Measurements from ENCODE around the gene CTNNA3.

CTNNA3 gene

DNA sequence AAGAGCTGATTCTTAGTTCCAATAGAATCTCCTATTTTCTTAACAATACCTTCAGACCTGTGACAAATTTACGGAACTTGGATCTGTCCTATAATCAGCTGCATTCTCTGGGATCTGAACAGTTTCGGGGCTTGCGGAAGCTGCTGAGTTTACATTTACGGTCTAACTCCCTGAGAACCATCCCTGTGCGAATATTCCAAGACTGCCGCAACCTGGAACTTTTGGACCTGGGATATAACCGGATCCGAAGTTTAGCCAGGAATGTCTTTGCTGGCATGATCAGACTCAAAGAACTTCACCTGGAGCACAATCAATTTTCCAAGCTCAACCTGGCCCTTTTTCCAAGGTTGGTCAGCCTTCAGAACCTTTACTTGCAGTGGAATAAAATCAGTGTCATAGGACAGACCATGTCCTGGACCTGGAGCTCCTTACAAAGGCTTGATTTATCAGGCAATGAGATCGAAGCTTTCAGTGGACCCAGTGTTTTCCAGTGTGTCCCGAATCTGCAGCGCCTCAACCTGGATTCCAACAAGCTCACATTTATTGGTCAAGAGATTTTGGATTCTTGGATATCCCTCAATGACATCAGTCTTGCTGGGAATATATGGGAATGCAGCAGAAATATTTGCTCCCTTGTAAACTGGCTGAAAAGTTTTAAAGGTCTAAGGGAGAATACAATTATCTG lies 768.6 kb downstream of the CTNNA3 start:
- no peak for DNase-seq

DNA sequence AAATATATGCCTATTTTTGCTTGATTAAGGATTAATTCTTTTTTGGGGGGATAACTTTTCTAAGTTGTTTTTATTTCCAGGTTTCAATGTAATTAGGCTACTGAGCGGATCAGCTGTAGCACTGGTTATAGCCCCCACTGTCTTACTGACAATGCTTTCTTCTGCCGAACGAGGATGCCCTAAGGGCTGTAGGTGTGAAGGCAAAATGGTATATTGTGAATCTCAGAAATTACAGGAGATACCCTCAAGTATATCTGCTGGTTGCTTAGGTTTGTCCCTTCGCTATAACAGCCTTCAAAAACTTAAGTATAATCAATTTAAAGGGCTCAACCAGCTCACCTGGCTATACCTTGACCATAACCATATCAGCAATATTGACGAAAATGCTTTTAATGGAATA lies 769.2 kb downstream of the CTNNA3 start:
- no peak for DNase-seq

DNA sequence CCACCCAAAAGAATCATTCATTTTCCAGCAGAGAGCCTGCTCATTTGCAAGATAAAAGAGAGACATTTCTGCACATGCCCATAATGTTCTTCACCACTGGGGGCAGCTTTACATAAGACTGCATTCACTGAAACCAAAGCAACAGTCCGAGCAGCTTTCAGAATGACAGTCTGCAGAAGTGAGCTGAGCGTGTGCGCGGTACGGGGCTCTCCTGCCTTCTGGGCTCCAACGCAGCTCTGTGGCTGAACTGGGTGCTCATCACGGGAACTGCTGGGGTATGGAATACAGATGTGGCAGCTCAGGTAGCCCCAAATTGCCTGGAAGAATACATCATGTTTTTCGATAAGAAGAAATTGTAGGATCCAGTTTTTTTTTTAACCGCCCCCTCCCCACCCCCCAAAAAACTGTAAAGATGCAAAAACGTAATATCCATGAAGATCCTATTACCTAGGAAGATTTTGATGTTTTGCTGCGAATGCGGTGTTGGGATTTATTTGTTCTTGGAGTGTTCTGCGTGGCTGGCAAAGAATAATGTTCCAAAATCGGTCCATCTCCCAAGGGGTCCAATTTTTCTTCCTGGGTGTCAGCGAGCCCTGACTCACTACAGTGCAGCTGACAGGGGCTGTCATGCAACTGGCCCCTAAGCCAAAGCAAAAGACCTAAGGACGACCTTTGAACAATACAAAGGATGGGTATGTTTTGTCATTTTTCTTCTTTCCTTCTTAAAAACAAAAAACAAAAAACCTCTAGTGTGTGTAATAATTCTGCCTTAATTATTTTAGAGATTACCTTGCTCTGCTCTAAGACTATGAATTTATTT lies 769.9 kb downstream of the CTNNA3 start, which contains the start of gene LRRTM3:
Gene LRRTM3 (plus strand): TSS at position 141 of the 820 bp plus-strand sequence.
- DNase-seq, result no peak

DNA sequence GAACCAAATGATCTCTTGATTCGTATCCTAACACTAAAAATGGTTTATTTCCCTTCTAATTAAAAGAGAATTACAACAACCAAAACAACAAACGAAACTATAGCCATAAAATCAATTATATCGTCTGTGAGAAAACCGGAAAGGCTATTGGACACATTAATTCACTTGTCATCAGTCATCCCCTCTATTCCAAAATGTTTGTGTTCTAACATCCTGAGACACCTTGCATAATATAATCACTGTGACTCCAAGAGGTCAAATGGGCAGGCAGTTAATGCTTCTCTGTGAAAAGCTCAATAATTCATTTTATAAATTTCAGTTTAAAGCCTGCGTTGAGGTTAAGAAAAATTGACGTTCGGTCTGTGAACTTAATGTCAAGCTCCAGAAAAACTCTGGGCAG lies 770.6 kb downstream of the CTNNA3 start:
- no peak for DNase-seq

DNA sequence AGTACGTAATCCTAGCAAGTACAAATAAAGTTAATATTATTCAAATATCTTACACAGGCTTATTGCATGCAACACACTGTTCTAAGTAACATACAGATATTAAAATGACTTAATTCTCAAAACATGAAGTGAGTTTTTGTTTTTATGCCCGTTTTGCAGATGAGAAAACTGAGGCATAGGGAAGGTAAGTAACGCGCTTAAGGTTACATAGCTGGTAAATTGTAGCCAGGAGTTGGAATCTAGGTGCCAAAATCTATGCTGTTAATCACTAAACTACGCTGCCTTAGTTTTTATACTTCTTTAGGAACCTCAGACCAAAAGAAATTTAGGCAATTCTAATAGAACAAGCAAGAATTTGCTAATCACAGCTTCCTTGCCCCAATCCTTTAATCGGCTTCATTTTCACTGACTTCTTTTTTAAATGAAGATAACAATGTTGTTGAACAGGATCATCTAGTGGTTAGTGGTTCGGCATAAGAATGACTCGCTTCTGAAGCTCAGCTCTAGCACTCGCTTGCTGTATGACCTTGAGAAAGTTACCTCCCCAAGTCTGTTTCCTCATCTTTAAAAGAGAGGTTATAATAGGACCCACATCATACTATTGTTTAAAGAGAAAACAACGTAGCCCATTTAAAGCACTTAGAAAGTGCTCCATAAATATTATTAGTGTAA lies 771.2 kb downstream of the CTNNA3 start:
- DNase-seq, result no peak

DNA sequence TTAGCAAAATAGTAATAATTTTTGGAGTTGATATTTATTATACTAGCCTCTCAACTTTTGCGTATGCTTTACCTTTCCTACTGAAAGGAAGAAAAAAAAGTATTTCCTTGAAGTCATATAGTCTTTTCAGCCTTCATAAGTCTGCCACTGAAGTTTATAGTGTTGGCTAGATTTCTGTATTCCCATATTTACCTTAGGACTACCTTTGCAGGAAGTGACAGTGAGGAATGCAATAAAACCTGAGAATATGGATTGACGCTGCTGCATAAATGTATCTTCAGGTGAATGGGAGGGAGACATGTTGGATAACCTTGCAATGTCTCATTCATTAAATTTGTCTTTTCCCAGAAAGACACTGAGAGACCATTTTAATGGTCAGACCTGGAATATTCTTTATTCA lies 776.7 kb downstream of the CTNNA3 start:
- DNase-seq, result no peak

DNA sequence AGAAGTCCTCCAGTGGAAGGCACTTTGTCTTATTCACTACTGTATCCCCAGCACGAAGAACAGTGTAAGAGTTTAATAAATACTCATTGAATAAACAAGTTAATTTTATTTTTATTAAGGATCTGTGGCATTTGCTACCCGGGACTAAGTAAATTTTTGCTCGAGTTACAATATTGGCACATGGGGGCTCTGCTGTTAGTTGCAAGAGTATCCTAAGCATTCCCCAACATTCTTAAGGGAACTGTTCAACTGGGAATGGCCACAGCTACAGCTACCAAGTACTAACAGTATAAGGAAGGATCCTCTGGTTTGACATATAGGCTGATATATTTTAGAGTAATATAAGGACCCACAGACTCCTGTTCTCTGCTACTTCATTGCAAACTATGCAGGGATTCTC lies 778.9 kb downstream of the CTNNA3 start:
- no peak for DNase-seq

DNA sequence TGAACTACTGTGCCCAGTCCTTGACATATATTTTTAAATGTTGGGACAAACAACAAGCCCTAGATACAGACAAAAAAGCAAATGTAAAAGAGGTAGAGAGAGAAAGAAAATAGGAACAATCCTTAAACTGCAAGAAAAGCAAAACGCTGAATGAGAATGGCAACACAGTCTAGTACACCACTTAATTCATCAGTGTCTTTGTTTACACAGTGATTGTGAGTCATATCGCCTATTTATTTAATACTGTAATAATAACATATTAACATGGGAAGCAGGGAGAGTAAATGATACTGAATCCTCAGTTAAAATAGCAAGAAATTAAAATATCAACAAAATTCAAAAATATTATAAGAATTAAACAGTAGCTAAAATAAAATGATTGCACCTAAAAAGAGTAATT lies 780.0 kb downstream of the CTNNA3 start:
- no peak for DNase-seq

DNA sequence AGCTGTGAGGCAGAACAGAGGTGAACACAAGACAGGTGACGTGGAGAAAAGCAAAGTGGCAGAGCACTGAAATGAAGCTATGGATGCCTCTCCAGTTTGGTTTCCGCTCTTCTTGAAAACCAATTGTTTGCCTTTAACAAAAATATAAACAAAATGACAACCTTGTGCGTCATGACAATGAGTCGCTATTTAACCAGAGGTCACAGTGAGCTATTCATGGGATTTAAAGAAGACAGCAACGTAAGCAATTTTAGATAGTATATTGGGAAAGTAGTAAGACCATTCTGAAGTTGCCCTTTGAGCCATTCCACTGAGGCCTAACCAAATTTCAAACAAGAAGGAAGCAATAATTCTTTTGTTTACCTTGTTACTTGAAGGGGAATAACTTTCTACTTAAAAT lies 785.3 kb downstream of the CTNNA3 start:
- no peak for DNase-seq

DNA sequence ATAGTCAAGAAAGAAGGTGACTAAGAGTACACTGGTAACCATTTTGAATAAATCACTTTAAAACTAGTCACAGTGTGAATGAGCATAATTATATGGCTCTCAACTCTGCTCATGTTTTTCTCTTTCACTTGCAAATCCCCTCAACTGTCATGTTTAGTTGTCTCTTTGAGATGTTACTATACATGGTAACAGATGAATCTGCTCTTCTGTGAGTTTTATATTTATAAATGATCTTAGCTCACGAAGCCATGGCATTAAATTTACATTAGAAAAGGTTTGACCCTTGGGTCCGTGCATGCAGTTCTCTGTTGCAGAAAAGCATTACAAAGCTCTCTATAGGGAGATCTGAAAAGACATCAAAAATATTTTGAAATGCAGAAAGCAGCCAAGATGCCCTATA lies 803.1 kb downstream of the CTNNA3 start:
- no peak for DNase-seq

DNA sequence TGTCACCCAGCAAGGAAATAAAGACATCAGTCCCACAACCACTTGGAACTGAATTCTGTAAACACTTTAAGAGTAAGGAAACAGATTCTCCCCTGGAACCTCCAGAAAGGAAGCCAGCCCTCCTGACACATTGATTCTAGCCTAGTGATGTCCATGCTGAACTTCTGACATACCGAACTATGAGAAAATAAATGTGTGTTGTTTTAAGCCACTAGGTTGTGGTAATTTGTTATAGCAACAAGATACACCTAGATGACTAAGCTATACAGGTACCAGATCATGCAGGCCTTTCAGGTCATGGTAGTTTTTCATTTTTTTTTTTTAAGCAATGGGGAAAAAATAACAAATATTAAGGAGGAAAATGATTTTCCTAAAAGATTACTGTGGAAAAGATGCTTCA lies 807.8 kb downstream of the CTNNA3 start:
- no peak for DNase-seq

DNA sequence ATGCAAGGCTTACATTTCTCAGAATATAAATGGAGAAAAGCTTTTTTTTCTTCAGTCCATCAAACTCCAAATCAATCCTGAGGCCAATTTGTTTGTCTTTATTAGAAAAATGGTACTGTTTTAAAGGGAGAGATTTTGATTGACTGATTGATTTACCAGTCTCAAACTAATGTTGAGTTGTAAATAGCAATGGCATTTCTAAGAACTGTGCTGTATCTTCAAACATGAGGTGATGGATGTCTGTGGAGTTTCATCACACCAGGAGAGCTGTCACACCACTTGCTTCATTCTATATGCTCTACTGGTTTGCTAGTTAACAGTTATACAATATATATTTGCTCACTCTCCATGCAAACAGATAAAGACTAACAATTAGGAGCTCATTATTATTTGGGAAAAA lies 809.1 kb downstream of the CTNNA3 start:
- no peak for DNase-seq

DNA sequence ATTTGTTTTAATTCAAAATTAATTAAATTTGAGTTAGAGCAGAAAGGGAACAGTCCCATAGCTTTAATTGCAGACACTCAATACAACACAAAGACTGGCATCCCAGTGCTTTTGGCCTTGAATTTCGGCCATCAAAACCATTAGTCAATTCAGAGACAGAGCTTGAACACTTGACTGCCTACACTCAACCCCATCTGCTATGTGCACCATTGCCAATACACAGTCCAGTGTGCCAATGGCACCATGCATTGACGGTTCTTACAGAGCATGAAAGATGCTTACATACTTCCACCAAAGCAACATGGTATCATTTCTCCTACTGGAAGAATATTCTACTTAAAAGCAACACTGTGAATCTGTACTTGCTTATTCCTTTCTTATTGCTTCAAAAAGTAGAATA lies 813.7 kb downstream of the CTNNA3 start:
- no peak for DNase-seq

DNA sequence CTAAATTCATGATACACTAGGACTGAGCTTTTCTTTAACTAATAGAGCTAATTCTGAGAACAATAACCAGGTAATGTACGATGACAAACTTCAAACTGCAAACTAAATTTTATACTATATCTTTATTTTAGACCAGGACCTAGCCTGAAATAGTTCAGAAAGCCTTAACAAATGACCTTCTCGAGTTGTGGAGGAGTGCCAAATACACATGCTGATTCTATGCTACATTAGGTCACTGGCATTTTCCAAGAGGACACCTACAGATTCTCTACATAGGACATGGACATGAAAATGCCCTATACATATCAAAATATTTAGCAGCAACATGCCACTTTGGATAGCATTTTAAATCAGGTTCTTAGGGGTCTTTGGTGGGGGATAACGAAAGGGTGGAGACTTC lies 814.2 kb downstream of the CTNNA3 start:
- DNase-seq, result no peak

DNA sequence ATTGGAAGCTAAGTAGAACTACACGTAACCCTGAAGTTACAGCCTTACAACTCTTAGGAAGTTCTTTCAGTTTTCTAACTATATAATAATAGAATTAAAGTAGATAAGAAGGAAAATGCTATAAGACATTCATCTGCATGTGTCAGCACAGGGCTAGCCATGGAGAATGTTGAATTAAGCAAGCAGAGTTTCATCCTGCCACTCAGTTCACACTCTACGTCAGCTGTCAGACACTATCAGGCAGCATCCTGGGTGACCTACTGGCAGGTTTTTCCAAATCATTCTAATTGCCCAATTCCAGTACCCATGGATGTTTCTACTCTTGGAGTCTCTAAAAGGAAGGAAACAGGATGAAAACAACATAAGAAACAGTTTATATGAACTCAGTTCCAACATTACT lies 815.2 kb downstream of the CTNNA3 start:
- DNase-seq, result no peak

DNA sequence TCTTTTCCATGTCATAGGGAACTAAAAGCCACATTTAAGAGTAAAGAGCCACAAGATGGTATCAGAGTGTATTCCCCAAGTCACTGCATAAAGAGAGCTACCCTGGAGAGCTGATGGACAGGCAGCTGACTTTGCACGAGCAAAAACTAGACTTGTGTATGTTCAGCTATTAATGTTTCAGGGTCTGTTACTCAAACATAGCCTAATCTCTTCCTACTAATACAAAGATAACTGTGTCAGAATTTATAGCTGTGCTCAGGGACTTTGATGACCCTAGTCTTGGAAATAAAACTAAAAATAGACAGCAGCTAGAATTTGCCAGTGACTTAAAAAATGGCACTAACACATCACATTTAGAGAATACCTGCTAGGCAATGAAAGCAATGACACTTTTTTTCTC lies 815.7 kb downstream of the CTNNA3 start:
- DNase-seq, result no peak

DNA sequence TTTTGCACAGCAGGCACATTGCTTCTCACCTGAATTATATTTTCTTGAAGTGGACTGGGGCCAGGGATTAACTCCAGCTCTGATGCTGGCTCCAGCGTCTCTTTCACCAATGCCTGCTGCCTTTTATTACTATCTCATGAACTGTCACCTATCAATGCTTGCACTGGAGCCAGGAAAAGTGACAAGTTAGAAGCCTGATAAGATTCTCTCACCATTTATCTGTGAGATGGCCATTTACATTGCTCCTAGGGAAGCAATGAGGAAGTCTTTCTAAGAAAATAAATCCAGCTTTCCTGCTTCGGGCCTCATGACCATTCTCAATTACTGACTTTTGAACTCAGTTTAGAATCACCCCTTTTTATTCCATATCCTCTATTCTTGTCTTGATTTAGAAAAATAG lies 818.6 kb downstream of the CTNNA3 start:
- no peak for DNase-seq

DNA sequence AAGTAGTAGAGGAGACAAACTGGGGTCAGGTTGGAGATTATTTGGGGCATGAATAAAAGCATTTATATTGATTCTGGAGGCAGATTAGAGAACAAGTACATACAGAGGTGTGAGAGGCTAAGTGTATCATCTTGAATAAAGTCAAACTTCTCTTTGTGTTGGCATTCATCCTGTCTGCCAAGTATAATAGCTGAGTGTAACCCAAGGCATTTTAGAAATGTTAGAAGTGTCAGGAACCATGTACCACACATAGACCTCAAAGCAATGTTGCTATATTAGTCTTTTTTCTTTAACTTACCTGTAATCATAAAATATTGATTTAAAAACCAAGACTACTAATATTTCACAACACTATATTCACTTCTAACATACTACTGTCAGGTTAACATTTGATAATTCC lies 826.4 kb downstream of the CTNNA3 start:
- no peak for DNase-seq

DNA sequence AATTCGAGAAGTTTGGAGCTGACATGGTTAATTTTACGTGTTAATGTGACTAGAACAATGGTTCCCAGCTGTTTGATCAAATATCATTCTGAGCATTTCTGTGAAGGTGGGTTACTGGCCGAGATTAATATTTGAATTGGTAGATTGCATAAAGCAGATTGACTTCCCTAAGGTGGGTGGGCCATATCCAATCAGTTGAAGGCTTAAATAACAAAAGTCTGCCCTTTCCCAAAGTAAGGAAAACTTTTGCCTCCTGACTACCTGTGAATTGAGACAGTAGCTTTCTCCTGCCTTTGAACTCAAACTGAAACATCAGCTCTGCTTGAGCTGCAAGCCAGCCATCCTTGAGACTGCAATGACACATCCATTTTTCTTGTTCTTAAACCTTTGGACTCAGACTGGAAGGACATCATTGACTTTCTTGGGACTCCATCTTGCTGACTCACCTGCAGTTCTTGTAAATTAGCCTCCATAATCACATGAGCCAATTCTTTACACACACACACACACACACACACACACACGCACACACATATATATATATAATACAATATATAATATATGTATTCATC lies 833.2 kb downstream of the CTNNA3 start:
- no peak for DNase-seq

DNA sequence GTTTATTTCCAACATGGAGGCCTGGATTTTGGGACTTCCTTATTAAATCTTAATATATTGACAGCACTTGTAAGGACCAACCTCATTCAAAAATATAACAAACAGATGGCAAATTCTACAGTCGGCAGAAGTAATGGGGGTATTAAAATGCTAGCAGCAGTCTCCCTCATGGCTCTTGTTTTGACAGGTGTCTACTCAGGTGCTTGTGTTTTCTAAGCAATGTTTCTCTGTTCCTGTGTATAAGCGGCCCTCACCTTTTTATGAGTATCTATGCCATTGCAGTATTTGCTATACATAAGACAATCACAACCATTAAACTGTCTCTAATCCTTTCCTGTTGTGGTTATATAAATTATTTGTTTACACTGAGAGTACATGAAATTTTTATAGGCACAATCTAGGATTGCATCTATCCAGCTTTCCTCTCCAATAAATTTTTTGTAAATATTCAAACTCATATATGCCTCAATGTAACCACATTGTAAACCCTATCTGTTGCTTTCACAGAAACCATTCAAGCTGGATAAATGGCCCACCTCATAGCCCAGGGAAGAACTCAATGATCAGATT lies 835.5 kb downstream of the CTNNA3 start:
- no peak for DNase-seq

DNA sequence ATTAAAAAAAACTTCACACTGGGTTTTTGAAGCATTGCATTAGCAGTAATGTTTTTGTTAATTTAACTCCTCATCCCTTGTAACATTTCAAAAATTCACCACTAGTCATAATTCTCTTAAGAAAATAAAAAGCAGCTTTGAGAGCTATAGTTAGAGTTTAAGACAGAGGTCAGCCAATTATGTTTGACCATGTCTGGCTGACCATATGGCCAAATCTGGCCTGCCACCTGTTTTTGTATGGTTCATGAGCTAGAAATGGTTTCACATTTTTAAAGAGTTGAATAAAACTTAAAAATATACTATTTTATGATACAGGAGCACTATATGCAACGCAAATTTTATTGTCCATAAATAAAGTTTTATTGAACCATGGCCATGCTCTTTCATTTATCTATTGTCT lies 843.2 kb downstream of the CTNNA3 start:
- DNase-seq, result no peak

DNA sequence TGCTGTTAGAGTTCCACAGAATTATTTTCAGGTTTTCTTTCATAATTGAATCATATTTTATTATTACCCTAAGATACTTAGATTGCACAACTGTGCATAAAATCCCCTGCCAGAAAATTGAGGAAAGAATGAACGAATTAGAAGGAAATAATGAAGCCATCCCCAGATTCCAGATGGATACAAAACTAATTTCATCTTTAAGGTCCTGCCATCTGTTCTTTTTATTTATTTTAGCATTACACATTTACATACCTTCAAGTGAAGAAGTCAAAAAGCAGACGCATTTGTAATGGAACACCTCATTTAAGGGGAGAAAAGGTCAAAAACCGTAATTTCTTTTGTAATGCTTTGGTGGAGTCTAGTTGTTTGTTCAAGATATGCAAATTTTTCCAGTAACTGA lies 847.1 kb downstream of the CTNNA3 start:
- DNase-seq, result no peak

DNA sequence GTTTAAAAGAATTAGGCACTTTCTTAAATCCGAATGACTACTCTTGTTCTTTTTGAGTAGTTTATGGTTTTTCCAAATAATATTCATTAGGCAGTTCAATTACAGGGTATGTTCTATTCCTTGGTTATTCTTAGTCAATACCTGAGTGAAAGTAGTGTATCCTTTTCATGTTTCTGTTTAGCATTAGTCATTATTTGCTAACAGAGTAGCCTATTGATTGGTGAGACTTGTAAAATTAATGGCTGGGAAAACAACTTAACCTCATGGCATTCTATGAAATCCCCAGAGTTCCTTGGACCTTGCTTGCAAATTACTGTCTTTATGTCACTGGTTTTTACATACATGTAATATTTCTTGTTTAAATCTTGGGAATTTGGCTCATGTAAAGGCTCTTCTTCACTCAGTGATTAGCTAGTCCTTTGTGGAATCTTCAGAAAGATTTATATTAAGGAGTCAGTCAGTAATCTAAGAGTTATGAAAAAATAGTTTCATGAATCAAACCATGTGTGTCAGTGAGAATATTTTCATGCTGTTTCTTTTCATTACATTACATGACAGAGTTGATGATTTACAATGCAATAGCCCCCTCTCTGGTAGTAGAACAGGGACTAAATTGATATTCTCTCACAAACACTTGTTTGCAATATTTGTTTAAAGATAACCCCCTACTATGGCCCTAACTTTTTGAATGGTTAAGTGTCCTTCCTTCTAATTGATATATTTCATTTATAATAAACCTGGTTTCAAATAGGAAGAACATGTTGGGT lies 851.6 kb downstream of the CTNNA3 start:
- no peak for DNase-seq

Data from stimulated activated naive CD4-positive, alpha-beta T cell treated with Interleukin-2 at 50 U/mL for 16 hours (primary cell).